GM12875 (cell line): ENCODE measurements around the gene CNNM3.

ENCODE experiments used
- H3K4me3 ChIP-seq: one replicate; pipeline ENCODE4 v1.5.1; 2011; ENCODE audit warnings: low read depth, low read length, control low read depth
- TF ChIP-seq, protein P1 (sequence below): IDR thresholded peaks from 2 replicates; pipeline ENCODE4 v1.5.1; 2011; ENCODE audit warnings: low read depth, mild to moderate bottlenecking, control low read depth, inconsistent platforms, low read length, moderate library complexity, borderline replicate concordance; ENCODE audit not compliant: insufficient read depth

Gene CNNM3

GRCh38 chr2:96819876-96820511 is 3.9 kb downstream of the CNNM3 start:
- TF ChIP-seq, protein P1, sequence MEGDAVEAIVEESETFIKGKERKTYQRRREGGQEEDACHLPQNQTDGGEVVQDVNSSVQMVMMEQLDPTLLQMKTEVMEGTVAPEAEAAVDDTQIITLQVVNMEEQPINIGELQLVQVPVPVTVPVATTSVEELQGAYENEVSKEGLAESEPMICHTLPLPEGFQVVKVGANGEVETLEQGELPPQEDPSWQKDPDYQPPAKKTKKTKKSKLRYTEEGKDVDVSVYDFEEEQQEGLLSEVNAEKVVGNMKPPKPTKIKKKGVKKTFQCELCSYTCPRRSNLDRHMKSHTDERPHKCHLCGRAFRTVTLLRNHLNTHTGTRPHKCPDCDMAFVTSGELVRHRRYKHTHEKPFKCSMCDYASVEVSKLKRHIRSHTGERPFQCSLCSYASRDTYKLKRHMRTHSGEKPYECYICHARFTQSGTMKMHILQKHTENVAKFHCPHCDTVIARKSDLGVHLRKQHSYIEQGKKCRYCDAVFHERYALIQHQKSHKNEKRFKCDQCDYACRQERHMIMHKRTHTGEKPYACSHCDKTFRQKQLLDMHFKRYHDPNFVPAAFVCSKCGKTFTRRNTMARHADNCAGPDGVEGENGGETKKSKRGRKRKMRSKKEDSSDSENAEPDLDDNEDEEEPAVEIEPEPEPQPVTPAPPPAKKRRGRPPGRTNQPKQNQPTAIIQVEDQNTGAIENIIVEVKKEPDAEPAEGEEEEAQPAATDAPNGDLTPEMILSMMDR, result no peak
- H3K4me3 ChIP-seq, result no peak overlapping the region

DNA sequence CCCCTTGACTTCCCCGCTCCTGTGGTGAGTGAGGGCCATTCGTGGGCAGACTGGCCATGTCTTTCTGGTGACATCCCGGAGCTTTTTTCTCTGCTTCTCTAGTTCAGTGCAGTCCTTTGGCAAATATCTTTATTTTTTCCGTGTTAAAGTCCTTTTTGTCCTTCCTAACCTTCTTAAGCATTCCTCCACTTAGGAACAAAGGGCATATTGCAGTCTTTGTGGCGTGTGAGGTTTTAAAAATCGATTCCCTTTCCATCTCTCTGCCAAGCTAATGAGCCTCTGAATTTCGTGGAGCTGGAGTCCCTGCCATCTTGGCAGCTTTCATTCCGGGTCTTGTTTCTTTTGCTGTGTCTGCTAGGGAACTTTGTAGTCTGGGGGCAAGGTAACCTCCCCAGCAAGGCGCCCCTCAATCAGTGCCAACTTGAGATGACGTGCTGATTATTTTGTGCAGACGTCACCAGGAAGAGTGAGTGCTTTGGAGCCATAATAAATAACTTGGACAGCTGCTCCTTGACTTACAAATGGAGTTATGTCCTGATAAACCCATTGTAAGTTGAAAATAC is 5.1 kb downstream of the CNNM3 start:
- TF ChIP-seq, protein P1, result no peak
- H3K4me3 ChIP-seq, result no peak overlapping the region

- H3K4me3 ChIP-seq, result no peak overlapping the region
- TF ChIP-seq, protein P1, result no peak
Observed at GRCh38 chr2:96822786-96823185, 6.7 kb downstream of the CNNM3 start.

DNA sequence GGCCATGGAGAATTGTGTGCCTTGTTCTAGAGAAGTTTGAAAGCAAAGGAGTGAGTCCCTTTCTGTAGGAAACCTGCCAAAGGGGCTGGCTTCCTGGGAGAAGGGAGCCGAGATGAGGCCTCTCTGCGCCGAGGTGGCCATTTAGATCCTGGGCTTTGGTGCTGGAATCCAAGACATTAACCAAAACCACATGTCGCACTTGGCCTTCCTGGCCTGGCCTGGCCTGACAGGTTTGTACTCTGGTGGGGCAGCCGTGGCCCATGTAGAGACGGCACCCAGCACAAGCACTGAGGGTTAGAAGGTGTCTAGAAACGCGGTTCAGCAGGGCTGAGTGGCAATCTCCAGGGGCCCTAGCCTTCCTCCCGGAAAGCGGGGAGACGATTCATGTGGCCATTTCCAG is 7.1 kb downstream of the CNNM3 start:
- H3K4me3 ChIP-seq, result no peak overlapping the region
- TF ChIP-seq, protein P1, result no peak

DNA sequence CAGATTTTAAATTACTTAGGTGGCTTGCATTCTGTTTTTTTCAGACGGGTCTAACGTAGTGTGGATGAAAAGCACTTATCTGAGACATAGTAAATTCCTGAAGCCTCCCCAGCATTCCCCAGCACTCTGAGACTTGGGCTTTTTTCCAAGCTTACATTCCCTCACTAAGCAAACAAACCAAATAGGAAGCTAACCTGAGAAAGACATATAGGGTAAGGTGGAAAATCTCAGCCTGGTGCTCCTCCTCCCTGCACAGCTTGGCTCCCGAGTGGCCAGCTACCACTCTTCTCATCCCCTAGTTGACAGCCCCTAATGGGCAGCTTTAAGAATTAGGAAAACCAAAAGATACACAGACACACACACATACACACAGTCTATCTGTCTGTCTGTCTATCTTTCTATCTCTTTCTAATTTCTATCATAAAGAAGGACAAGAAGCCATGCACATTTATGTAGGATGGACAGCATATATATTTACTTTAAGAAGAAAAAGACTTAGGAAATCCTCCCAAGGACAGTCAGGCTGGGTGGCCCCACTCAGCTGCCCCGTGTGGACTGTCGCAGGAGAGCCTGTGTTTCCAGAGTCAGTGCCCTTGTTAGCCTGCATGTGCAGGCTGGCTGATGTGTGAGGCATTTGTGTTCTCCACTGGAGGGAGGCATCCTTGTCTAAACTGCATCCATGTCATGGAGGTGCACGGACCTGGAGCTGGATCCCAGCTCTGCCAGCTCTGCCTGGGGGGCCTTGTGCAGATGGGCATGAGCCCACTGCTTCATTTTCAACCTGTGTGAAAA is 8.2 kb downstream of the CNNM3 start:
- TF ChIP-seq, protein P1, result no peak
- no peak overlapping the region for H3K4me3 ChIP-seq

DNA sequence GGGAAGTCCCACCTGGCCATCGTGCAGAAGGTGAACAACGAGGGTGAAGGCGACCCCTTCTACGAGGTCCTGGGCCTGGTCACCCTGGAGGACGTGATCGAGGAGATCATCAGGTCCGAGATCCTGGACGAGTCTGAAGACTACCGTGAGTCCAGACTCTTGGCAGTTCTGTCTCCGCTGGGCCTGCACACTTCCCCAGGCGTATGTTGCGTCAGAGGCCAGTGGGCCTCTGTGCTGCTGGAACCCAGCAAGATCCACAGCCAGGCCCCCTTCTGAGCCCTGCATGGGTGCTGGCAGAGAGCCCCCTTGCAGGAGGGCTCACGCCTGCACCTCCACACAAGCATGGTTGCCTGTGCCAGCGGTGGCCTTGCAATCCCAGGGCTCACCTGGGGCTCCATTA is 9.0 kb downstream of the CNNM3 start:
- no peak overlapping the region for H3K4me3 ChIP-seq
- TF ChIP-seq, protein P1, result no peak
